ENCODE results near the gene DYNC2I2.

DNA sequence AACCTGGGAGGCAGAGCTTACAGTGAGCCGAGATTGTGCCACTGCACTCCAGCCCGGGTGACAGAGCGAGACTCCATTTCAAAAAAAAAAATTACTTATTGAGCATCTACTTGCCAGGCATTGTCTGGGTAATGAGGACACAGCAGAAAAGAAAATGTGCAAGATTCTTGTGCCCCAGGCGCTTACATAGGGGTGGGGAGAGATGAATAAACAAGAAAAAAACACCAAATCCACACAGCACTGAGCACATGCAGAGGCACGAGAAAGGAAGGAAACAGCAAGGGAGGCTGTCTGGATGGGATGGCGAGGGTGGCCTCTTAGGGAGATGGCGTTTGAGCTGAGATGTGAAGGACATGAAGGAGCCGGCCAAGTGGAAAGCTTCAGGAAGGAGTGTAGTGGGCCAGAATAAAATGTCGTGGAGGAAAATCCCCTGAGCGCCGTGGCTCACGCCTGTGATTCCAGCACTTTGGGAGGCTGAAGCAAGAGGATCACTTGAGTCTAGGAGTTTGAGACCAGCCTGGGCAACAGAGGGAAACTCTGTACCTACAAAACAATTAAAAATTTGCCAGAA lies 13.9 kb downstream of the DYNC2I2 start:
- TF ChIP-seq, protein P1, sequence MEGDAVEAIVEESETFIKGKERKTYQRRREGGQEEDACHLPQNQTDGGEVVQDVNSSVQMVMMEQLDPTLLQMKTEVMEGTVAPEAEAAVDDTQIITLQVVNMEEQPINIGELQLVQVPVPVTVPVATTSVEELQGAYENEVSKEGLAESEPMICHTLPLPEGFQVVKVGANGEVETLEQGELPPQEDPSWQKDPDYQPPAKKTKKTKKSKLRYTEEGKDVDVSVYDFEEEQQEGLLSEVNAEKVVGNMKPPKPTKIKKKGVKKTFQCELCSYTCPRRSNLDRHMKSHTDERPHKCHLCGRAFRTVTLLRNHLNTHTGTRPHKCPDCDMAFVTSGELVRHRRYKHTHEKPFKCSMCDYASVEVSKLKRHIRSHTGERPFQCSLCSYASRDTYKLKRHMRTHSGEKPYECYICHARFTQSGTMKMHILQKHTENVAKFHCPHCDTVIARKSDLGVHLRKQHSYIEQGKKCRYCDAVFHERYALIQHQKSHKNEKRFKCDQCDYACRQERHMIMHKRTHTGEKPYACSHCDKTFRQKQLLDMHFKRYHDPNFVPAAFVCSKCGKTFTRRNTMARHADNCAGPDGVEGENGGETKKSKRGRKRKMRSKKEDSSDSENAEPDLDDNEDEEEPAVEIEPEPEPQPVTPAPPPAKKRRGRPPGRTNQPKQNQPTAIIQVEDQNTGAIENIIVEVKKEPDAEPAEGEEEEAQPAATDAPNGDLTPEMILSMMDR (IDR thresholded peaks at IDR 0.05) = no peak
- TF ChIP-seq POLR2A (IDR thresholded peaks at IDR 0.05) = no peak
